Tongue (tissue), 2 donors: Measurements from ENCODE around the gene WDR54. TPM values are rescaled to one million over a fixed set of nuclear protein-coding genes. Genes with fewer than 3 reads are reported as not detected.
A peak's percentile ranks its signal among the peaks of the same experiment; 100 is the strongest.
"Not testable (repeated sequence)": the region's sequence is repeated elsewhere in the genome, so short reads cannot be mapped to it uniquely, and the experiment has no call there.

Source experiments
- DNase-seq: peaks from one replicate; pipeline ENCODE4 v3.0.0-alpha.2; 2015
- total RNA-seq: library from RNA; depleted of rRNA; stranded (reverse); fragments of >200 nt; gene quantifications from one replicate; pipeline ENCODE4 v1.2.3, GENCODE V29; 2014

WDR54 gene
- total RNA-seq, 1 donor from 2014 or later = 11.2 TPM

DNA sequence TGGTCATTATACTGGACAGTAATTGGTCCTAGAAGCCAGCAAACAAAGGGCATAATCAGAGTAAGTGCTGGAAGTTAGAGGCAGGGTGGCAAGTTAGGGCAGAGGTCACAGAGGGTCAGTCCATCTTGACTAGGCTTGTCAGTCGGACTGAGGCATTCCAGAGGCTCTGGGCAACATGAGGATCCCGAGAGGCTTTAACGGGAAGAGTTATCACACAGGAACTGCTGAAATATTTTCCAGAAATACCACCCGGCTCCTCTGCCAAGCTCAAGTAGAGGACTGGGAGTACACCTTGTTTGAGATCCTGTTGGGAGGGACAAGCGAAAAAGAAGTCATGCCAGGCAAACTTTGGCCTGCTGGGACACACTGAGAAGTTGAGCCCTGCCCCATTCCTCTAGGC, 13.8 kb upstream of the WDR54 start:
- DNase-seq = no peak

DNA sequence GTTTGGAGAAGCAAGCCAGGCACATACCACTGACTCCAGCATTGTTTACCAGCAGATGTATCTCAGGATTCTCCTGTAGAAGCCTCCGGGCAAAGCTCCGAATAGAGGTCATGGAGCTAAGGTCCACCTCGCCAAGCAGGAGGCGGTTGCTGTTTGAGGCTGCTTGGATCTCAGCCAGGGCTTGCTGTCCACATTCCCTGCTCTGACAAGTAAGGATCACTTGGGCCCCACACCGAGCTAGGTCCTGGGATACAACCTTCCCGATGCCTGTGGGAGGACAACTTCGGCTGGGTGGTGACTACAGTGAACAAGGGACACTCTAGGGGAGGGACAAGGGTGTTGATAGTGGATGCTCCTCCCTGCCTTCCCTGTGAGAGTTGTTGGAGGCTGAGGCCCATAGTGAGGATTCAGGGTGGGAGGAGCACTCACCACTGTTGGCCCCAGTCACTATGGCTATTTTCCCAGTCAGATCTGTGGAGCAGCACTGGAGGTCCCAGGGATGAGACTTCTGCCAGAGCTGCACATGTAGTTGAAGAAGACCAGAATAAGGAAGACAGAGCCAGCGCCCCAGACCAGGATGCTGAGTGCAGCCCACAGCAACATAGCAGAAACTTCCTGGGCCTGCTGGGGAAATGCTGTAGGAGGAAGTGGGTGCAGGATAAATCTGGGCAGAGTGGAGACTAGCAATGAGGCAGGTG, 8.4 kb upstream of the WDR54 start:
- DNase-seq = peak; percentile 29

DNA sequence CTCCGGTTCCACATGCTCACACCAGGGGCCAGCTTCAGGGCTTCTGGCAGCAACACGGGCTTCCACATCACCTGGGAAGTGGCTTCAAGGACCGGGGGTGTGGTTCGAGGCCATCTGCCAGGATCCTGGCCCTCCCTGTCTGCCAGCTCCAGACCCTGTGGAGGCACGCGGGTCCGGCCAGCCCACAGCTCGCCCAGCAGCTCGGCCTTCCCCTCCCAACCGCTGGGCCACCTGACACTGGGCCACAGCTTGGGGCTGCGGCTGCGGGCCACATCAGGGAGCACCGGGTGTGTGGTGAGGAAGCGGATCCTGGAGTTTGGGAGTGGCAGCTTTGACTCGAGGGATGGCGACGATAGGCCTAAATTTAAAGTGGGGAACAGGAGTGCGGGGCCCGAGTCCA, 7.1 kb upstream of the WDR54 start:
- no peak for DNase-seq

DNA sequence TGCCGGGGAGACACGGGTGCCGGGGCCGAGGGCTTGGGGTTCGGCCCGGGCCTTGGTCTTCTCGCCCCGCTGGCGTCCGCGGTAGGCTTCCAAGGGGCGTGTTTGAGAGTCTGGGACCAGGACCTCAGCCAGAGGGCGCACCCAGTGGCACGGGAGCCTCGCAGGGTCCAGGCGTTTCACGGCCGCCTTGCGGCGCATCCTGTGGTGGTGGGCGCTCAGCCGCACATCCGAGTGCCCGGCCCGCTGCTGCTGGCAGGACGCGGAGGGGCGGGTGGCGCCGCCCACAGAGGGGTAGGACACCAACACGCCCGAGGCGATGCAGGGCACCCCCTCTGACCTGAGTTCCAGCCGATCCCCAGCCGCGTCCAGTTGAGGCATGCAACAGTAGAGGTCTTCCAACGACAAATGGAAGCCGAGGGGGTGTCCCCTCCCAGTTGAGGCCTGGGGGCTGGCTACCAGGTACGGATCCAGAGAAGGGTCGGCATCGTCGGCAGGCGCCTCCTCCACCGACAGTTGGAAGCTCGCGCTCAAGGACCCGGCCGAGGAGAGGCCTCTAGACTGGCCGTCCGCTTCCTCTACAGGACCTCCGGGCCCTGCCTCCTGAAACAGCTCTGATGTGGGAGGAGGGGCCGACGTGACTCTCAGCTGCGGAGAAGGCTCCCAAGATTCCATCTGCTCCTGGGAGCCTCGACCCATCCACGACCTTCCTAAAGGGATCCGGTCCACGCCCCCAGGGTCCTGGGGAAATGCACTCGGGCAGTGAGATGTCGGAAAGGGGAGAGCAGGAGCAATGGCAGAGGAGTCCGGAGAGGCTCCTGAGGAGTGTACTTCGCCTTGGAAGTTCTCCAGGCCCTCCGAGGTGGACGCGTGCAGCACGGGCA, 6.4 kb upstream of the WDR54 start:
- peak; percentile 71 for DNase-seq

DNA sequence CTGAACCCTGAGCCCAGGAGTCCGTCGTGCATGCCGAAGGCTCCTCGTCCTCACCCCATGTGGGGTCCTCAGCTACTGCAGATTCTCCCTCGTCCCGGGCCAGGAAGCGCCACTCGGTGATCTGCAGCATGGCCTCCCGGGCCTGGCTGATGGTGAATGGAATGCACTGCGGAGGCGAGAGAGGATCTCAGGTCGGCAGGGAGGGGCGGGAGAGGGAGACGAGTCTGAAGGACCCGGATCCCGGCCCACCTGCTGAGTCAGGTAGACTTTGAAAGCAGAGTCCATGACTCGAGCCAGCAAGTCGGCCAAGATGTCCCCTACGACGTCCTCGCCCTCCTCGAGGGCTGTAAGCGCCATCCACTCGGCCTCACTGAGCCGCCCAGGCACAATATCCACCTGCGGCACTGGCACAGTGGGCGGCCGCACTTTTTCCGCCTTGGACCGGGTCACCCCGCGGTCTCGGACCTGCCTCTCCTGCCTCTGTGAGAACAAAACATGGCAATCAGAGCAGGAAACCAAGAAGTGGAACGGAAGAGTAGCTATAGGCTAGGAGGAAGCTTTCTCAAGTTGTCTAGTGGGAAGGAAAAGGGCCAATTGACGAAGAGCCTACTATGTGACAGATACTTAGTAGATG, 5.7 kb upstream of the WDR54 start:
- no peak for DNase-seq

DNA sequence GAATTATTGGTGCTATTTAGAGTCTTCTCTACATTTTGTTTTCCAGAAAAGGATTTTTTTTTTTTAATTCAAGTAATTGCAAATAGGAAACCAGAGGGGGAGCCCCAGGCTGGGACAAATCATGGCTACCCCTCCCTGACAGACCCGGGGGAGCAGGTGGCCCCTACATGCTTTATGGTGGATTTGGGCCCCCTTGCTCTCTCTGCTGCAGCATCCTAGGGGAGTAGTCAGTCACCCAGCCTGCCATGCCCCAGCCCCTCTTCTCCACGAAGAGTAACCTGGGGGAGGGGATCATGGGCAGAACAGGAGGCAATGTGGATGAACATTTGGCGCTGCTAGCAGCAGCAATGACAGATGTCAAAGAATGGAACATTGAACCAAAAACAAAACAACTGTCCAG, 4.8 kb upstream of the WDR54 start:
- no peak for DNase-seq

DNA sequence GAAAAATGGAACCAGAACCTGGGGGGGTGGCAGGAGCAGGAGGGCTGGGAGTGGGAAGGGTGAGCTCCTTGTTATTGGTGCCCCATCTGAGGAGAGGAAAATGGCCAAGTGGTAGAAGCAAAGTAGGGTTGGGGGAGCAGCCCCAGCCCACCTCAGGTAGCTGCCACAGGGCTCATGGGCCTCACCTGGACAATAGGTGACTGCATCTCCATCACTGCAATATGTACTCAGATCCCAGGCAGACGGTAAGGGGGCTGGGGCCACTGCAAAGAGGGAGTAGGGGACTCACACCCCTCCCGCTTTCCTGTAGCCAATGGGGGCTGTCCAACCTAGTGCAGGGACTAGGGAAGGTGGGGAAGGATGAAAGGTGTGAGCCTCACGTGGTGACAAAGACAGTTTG, 4.3 kb upstream of the WDR54 start:
- no peak for DNase-seq

DNA sequence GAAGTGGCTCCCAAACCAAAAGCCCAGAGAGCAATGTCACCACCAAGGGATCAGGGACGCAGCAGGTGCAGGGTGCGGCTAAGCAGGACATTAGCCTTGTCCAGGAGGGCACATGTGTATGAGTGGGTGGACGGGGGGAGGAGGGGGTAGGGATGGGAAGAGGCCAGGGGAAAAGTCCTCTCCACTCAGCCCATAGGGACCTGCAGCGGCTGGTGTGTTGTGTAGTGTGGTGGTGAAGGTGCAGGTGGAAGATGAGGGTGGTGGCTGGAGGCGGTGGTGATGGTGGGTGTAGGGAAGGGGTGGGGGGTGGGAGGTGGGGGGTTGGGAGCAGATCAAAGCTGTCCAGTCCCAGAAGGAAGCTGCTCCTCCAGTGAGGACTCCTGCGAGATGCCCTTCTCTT, 3.8 kb upstream of the WDR54 start:
- no peak for DNase-seq

DNA sequence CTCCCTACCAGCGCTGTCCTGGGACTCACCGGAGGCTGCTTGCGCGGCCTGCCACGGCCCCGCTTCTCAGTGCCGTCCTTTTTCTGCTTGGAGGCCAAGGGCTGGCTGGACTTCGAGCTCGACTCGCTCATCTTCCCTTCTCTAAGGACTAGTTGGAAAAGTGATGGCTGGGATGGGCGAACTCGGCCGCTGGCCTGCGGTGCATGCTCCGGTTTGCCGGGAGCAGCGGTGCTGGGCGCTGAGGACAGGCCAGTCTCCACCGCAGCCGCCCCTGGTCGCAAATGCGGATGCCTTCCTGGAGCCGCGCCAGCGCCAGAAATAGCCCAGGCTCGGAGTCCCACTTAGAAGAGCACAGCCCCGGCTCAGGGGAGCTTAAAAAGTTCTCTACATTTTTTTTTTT, 3.2 kb upstream of the WDR54 start:
- DNase-seq = peak; percentile 65

DNA sequence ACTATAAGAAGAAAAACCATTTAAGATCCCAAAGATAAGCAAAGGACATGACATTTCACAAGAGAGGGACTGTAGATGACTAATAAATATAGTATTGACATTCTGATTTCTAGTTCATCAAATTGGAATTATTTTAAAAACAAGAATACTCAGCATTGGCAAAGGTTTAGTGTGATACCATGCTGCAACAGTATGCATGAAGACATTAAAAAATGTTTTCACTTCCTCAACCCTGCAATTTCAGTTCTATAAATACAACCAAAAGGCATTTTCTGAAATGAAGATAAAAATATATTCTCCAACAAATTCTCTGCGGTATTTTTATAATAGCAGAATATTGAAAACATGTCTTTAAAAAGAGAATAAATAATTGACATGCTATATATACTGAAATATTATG, 2.2 kb upstream of the WDR54 start:
- no peak for DNase-seq

DNA sequence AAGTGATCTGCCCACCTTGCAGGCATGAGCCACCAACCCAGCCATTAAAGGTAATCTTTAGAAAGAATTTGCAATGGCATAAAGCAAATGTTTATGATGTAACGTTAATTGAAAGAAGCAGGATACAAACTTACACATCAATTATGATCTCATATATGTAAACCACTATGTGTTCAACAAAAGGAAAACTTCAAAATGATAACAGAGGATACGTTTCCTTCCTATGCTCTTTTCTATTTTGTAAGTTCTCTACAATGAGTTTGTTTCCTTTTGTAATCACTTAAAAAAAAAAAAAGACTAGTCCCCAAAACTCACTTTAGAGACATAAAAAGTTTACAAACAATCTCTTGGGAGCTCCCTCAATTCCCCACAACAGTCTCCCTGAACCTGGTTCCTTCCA, 1.5 kb upstream of the WDR54 start:
- DNase-seq = no peak

DNA sequence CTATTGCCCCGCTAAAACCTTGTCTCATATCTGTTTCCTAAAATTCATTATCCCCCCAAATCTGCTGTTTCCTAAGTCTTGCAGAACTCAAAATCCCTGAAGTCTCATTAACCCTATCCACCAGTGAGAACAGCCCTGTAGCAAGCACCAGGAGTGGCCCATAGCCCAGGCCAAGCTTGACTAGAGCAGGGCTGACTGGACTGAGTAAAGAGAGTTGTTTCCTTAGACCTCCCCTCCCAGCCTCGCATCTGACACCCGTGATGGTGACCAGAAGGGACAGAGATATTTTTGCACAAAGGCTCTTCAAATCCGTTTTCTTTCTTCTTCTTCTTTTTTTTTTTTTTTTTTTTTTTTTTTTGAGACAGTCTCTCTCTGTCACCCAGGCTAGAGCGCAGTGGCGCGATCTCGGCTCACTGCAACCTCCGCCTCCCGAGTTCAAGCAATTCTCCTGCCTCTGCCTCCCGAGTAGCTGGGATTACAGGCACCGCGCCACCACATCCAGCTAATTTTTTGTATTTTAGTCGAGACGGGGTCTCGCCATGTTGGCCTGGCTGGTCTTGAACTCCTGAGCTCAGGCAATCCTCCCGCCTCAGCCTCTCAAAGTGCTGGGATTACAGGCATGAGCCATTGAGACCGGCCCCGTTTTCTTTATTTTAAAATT, 957 bp upstream of the WDR54 start:
- not testable (repeated sequence) for DNase-seq

DNA sequence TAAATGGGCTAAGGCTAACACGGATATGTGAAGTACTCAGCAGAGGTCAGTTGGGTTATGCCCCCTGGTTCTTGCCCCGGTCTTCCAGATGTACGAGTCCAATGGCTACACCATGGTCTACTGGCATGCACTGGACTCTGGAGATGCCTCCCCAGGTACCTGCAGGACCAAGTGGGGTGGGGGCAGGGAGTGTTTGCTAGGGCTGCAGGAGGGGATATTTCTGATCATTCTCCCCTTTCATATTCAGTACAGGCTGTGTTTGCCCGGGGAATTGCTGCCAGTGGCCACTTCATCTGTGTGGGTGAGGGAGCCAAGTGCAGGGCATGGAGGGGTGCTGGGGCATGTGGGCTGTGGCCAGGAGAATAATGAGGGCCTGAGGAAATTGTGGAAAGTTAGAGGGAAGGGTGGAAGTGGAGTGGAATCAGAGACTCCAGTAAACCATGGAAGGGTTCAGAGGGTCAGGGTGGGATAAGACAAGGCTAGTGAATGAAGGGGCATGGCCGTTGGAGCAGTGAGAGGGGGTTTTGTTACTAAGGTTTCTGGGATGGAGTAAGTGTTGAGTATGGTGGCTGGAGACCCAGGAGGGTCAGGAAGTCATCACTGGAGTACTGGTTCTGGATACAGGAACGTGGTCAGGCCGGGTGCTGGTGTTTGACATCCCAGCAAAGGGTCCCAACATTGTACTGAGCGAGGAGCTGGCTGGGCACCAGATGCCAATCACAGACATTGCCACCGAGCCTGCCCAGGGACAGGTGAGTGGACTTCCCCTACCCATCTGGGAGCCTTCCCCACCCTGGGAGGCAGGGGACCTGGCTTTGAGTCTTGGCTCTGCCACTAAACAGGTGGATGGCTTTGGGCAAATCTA, 1.9 kb downstream of the WDR54 start:
- no peak for DNase-seq

DNA sequence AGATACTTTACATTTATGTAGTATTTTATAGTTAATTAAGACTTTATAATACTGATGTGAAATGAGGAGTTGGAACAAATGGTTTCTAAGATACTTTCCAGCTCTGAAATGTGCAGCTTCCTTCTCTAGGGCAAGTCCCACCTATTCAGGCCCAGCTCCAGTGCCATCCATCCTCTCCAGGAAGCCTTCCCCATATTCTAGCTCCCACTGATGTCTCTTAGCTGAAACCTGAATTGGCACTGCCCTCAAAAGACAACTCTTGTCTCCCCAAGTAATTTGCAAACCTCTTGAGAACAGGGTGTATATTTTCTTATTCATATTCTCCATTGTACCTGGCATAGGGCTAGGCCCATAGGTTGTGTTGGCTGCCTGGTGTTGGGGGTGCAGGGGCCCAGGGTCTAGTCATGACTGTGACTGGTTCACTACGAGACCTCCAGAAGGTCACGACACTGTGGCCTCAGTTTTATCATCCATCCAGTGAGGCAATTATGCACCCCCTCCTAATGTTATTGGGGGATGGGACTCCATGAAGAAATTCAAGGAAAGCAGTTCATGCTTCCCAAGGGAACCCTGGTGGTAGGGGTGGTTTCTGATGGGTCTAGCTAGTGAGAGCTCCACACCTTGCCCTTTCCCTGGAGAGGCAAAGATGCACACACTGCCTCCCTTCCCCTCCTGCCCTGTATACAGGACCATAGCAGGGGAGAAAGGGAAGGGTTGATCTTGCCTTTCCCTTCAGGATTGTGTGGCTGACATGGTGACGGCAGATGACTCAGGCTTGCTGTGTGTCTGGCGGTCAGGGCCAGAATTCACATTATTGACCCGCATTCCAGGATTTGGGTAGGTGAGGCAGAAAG, 2.8 kb downstream of the WDR54 start:
- DNase-seq = no peak

DNA sequence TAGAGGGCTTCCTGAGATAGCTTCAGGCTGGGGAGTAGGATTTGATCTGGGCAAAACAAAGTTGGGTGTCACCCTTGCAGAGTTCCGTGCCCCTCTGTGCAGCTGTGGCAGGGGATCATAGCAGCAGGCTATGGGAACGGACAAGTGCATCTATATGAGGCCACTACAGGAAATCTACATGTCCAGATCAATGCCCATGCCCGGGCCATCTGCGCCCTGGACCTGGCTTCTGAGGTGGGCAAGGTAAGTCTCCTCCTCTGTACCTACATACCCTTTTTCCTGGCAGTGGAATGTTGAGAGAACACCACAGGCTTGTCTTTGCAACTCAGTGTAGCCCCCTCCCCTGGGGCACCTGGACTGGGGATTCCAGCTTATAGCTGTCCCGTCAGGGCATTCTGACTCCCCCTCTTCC, 3.5 kb downstream of the WDR54 start:
- no peak for DNase-seq

DNA sequence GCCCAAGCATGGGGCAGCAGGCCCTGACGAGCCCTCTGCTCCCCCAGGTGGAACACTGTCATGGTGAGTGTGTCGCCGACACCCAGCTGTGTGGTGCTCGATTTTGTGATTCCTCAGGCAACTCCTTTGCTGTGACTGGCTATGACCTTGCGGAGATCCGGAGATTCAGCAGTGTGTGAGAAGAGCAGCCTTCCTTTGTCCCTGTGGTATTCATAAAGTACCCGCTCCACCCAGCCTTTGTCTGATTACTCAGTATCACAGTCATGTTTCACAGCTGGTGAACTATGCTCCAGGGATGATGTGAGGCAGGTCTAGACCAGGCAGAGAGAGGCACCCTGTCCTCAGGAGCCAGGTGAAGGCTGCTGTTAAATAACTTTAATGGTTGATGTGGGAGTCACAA, 4.0 kb downstream of the WDR54 start:
- no peak for DNase-seq

DNA sequence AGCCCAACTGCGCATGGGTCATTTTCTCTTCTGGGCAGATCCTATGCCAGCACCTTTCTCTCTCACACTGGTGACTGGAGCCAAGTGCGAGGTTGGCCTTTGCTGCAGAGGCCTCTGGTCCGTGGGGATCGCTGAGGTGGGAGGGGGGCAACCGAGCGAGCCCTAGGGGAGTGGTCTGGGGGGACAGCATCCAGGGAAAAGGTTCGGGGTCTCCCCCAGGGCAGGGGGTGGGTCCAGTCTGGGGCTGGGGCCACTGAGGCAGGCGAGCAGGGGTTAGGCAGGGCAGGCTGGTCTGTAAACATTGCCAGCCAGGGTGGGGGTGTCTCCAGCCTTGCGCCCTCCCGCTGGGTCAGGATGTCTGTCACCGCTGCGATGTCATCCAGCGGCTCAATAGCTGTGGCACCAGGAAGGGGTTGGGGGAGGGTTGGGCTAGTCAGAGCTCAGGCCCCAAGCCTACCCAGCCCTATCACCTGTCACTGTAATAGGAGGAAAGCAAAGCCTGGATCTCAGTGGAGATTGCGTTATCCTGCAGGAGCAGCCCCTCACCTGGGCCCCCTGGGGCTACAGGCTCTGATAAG, 4.7 kb downstream of the WDR54 start:
- no peak for DNase-seq

DNA sequence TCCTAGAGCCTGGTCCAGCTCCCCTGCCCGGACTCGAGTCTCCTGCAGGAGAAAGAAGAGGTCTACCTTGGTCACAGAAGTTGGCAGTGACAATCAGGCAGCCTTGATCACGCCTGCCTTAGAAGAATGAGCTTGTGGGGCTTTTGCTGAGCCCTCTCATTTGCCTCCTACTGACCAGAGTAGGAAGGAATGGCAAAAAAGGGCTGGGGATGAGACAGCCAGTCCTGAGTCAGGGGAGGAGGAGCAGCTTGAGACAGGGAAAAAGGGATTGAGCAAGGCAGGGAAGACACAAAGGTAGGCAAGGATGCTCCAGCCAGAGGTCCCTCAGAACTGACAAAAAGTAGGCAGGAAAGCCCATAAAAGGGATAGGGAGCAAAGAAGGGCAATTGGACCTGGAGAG, 6.0 kb downstream of the WDR54 start:
- no peak for DNase-seq

DNA sequence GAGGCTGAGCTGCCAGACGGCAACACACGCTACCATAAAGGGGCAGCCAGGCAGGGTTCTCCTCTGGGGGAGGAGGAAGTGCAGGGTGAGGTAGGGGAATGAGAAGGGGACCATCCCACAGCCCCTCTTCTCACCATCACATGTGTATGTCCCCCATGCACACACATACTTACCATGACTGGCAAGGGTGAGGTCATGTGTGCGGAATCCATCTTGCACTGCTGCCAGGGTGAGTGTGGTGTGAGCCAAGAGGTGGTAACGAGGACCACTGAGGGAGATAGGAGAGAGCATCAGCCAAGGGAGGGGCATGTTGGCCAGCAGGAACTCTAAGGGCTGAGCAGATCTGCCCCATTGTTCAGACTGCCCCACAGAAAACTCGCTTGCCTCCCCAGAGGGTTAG, 7.1 kb downstream of the WDR54 start:
- no peak for DNase-seq
